ENCODE results near the gene BTBD16.

Gene BTBD16

DNA sequence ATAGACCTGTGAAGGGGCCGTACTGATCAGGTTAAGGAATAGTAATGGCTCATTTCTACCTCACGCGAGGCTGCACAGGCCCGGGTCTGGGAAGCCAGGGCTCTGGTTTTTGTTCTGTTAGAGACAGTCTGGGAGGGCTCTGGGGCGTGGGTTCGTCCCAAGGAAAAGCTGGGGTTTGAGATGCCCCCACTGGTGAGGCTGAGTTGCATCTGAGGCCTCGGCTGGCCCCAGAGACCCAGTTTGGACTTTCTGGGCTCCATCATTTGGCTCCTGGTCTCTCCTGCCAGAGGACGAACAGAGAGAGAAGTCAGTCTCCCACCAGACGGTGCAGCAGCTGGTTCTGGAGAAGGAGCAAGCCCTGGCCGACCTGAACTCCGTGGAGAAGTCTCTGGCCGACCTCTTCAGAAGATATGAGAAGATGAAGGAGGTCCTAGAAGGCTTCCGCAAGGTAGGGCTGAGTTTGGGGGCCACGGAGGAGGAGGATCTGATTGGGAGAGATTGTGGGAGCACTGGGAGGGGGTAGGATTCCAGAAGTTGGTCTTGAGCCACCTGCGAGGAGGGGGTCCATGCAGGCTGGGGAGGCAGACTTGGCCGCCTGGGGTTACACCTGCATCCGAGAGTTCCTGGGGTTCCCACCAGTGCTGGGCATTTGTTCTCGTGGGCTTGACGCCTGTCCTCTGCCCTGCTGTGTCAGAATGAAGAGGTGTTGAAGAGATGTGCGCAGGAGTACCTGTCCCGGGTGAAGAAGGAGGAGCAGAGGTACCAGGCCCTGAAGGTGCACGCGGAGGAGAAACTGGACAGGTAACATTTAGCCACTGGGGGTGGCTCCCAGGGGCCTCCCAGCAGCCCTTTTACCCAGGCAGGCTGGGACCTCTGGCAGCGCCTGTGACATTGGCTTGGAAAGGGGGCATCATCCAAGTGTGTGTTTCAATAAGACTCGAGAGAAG lies 22.5 kb upstream of the BTBD16 start:
- no peak for DNase-seq

DNA sequence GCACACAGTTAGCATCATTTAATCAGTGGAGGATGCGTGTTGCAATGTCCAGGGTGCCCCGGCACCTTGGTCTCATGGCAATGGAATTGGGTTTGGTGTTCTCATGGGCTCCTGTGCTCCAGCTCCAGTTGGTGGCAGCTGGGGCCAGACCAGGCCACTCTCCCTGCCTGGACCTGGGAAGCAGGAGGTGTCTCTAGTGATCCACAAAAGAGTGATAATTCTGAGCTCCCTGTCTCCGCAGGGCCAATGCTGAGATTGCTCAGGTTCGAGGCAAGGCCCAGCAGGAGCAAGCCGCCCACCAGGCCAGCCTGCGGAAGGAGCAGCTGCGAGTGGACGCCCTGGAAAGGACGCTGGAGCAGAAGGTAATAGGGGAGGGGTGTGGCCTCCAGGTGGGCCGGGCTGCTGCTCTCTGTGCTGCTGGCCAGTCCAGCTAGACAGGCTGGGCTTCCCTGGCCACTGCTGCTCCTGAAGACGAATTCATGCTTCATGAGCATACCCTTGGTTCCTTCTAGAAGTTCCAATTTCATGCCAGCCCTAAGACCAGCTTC lies 21.7 kb upstream of the BTBD16 start:
- no peak for DNase-seq

DNA sequence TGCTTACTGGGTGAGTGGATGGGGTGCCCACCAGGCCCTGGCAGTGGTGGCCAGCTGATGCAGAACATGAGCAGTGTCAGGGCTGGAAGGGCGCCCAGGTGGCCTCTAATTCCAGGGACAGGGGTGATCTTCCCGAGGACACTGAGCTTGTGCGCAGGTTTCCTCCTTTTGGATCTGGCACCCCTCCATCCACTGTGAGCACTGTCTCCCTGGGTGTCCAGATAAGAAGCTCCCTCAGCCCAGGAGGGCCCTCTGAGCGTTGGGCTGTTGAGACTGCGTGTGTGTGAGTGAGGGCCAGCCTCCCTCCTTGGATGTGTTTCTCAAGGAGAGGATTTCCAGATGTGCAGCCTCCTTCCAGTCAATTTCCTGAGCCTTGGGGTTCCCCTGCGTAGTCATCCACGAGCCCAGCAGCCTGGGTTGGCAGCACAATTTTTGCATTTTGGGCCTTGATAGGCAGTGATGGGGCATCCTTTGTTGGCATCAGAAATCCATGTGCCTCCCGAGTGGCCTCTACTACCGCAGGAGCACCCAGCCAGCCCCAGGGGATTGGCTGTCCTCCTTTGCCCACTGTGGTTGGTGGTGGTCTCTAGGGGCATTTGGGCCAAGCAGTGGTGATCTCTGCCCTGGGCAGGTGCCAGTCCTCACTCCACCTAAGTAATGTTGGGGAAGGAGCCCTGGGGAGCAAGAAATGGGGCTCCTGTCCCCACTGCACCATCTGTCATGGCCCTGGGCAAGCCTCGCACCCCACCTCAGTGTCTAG lies 20.9 kb upstream of the BTBD16 start:
- no peak for DNase-seq

DNA sequence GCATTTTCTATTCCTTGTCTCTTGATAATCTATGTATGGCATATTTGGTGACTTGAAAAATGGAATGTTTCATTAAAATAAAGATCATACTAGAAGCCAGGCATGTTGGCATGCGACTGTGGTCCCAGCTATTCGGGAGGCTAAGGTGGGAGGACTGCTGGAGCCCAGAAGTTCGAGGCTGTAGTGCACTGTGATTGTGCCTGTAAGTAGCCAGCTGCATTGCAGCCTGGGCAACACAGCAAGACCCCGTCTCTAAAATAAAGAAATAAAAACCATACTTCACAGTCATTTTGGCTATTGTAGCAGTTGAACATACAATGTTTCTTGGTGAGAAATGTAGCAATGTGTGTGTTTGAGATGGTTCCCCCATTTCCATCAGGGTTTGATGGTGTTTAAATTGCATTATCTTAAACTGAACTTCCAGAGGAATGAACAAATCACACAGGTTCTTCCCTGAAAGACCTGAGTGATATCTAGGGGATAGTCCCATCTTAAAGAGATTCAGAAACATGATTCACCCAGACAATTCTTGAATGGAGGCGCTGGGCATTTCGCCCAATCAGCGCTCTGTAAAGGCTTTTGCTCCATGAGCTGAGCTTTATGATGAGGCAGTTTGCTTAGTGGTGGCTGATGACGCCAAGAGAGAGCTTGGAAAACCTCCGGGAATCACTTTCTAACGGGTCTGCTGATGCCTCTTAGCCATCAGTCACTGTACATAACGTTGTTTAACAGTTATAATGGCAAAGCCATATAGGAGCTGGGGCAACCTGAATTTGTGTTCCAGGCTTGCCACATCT lies 19.4 kb upstream of the BTBD16 start:
- no peak for DNase-seq

DNA sequence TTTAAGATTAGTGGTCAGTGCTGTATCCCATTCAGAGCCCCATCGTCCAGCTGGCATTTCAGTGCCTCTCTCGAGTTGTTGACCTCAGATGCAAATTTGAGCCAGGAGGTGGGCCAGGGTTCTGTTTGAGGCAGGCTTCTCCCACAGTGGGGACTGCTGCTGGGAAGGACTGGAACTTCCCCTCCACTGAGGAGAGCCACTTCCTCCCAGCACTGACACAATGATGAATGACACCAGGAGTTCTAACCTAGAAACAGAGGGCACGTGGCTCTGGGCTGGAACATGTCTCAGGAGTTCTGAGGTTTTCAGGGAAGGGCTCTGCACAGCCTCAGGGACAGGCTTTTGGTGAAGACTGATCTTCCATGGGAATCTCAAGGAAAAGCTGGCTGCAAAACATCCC lies 18.3 kb upstream of the BTBD16 start:
- no peak for DNase-seq

DNA sequence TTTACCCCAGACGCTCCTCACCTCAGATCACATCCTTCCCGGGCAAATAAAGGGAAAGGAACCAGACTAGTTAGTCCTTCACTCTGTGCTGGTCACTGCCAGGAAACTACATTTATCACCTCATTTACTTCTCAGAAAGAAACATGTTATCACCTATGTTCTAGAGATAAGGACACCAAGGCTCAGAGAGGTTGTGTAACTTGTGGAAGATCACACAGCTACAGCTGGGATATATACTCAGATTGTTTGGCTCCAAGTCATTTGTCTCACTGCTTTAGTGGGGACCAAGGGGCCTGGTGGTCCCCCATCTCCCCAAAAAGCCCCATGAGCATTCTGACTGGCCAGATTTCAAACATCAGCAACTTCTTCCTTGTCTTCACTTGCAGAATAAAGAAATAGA lies 17.5 kb upstream of the BTBD16 start:
- no peak for DNase-seq

DNA sequence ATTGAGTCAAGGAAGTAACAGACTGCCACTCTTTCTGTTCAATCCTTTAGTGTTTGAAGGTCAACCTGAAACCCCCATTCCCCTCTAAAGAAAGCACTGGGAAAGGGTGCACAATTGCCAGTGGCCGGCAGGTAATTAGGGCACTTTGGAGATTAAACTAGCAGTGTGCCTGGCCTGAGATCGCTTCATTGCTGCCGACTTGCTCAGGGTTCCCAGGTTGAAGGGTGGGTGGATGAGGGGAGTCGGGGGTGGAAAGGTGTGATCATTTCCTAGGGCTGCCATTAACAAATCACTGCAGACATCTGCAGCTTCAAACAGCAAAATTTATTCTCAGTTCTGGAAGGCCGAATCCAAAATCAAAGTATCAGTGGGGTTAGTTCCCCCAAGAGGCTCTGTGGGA lies 16.3 kb upstream of the BTBD16 start:
- no peak for DNase-seq

DNA sequence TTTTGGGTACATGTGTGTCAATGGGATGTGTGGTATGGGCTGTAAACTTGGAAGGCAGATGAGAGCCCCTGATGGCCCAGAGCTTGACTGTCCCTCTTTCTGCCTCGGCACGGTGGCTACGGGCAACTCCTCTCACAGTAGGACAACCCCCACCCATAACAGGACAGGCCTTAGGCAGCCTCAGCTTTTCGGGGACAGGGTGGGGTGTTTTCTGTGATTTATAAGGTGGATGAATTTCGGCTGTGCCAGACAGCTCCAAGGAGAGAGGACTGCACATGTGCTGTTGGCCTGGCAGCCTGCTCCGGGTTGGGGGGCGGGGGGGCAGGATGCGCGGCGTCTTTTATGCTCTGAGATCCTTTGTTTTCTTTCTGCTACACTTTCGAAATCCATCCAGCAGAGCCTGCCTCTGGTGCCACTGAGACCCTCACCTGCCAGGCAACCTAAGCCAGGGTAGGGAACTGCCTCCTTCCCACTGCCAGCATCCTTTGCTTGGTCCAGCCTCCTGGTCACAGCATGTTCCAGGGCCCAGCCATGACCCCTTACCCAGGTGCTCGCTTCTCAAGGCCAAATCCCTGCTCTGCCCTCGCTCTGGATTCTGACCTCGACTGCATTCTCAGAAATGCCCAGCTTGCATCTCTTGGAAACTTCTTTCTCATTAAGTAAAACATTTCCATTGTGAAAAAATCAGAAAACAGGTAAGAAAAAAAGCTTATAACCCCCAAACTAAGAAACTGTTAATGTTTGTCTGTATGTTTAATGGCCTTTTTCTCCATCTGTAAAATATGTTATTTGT lies 15.4 kb upstream of the BTBD16 start:
- no peak for DNase-seq

DNA sequence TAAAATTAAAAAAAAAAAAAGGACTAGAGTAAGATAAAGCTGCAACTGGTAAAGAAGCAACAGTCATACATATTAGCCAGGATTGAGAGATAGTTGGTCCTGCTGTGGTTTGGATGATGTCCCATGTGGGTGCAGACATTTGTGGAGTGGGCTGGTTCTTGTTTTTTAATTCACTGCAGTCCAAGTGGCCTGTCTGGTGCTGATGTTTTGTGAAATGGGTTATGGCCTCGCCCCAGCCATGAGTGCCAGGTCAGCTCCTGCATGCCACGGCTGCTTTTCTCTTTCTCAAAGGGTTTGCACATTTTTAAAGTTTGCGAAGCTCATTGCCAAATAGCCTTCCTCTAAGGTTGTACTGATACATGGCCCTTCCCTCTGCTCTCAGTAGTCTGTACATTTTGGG lies 14.1 kb upstream of the BTBD16 start:
- DNase-seq, result no peak

DNA sequence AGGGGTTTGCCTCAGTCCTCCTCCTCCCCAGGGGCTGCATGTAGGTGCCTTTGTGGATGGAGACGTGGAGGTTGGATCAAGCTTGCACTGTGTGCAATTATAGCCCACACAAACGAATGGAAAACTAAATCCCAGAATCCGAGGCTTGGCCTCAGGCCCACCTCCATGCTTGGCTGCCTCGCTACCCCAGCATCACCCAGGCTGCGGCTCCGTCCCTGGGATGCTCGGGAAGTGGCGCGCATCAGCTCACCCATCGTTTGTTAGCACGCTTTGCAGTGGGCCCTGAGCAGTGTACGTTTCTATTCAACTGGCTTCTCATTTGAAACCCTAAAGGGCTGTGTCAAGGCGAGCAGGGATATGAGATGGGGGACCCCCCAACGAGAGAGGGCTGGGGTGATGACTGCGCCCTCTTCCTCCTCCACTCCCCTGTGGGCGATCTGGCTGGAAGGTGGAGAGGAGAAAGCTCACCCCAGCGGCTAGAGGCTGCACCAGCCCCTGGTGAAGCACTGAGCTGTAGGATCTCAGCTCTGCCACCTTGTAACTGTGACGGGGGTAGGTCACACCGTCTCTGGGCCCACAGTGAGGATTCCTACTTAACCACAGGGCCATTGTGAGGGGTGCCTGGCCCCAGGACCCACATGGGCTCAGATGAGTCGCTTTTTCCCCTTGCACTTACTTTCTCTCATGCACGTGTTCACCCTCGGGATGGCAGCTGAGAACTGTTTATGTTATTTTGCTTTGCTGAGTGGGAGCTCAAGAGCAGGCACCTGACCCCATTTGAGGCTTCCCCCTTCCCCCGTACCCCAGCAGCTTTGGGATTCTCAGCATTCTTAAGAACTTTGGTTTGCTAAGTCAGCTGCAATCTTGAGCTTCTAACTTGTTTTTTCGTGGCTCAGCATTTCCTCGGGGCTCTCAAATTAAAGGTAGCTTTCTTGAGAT lies 12.7 kb upstream of the BTBD16 start:
- DNase-seq, result no peak

DNA sequence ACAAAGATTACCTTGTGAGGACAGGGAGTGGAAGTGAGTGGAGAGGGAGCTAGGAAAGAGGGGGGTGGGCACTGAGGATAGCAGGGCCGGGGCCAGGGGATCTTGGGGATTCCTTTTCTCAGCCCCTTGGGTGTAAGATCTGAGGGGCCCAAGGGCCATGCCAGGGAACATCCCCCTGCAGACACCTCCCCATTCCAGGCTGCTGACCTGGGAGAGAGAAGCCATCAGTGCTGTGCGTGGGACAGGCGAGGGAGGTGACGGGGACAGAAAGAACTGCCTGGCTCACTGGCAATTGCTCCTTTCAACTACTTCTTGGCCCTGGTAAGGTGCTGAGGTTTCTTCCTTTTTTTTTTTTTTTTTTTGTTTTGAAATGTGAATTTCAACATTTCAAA lies 12.0 kb upstream of the BTBD16 start:
- DNase-seq, result no peak

DNA sequence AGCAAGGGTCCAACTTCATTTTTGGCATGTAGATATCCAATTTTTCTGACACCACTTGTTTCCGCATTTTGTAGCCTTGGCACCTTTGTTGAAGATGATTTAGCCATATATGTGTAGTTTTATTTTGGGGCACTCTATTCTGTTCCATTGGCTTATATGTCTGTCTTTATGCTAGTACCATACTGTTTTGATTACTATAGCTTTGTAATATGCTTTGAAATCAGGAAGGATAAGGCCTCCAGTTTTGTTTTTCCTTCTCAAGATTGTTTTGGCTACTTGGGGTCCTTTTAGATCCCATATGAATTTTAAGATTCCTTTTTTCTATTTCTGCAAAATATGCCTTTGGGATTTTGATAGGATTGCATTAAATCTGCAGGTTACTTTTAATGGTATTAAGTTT lies 9.5 kb upstream of the BTBD16 start:
- no peak for DNase-seq

DNA sequence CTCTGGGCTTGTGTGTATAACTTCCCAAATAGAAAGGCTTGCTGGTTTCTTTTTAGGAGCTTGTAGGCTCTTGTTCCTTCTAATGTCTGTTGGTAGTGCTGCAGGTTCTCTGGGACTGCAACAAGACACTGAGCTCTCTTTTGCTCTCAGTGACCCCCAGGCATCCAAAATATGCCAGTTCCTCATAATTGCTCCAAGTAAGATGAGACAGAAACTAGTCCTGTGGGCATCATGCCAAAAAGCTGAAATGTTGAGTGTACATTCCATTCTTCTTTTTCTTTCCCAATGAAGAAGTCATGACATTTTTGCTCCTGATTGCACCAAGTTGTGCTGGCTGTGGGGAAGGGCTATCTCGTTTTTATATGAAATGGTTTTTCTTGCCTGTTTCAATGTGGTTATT lies 7.1 kb upstream of the BTBD16 start:
- no peak for DNase-seq

DNA sequence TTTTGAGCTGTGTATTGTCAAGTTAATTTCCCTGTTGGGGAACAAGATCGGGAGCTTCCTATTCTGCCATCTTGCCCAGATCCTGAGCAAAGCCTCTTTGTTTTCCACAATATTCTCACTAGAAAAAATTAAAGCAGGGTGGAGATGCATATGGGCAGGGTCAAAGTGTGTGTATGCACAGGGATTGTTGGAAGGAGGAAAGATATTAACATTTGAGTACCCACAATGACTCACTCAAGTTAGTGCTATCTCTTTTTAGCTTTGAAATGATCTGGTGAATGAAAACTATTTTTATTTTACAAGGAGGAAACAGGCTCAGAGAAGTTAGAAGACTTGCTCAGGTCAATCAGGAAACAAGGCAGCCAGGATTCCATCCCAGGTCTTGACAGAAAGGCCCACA lies 6.7 kb upstream of the BTBD16 start:
- no peak for DNase-seq

DNA sequence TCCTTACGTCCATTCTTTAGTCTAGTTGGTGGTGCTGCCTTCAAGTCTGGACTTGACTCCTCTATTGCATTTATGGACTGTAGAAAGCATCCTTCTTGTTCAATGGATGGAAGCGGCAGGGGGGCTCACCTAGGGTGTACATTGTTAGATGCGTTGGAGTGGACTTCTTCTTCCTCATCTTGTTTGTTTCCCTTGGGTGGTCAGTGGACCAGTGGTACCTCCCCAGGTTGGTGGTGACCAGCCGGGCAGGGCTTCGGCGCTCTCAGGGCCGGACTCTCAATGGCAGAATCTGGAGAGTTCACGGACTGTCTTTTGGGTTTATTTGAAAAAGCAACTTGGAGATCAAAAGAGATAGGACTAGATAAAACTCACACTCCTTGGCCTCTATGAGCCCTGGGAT lies 6.2 kb upstream of the BTBD16 start:
- DNase-seq, result no peak

DNA sequence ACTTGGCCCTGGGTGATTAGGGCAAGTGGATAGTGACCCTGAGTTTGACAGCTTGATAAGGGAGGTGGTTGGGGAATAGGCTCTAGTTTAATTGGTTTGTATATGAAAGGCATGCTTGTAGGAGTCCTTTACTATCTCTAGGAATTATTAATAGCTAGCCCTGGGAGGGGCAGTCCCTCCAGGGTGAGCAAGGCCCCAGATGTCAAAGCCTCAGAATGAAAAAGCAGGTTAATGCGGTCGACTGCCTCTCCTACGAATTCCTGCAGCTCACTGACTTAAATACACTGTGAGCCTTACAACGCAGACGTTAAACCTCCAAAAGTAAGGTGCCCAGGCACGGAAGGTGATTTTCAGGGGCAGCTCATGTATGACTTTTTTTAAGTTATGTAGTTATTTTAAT lies 5.2 kb upstream of the BTBD16 start:
- no peak for DNase-seq

DNA sequence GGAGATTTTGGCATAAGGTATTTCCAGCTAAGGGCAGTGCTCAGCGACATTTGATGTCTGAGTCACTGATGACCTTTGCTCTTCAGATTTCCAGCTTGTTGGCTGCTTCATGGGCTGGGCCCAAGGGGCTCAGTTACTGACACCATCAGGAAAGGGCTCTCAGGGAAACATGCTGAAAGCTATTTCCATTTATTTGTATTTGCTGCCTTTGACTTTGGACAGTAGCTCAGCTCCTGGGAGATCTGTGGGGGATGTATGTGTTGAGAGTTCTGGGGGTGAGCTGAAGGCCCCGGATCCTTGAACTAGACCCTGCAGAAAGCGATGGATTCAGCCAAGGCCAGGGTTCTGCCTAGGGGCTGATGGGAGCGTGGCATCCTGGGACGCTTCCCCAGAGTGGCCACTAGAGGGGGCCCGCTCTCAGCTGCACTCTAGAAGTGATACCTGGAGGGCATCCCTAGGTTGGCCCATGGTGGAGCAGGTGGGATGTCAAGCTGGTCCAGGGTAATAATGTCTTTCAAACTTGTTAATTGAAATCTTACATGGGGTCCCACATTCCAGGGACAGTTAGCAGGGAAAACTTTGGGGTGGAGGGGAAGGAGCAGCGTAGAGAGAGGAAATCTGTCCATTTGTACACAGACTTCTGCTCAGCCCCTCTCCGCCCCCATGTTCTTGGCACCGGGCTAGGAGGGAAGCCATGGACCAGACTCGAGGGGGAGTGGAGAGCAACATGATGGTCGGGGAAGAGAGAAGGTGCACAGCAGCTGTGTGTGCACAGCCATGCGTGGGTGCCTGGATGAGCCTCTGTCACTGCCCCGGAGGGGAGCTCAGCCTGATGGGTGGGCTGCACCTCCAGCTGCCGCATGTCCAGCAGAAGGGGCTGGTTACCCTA lies 3.0 kb upstream of the BTBD16 start:
- DNase-seq, result no peak

DNA sequence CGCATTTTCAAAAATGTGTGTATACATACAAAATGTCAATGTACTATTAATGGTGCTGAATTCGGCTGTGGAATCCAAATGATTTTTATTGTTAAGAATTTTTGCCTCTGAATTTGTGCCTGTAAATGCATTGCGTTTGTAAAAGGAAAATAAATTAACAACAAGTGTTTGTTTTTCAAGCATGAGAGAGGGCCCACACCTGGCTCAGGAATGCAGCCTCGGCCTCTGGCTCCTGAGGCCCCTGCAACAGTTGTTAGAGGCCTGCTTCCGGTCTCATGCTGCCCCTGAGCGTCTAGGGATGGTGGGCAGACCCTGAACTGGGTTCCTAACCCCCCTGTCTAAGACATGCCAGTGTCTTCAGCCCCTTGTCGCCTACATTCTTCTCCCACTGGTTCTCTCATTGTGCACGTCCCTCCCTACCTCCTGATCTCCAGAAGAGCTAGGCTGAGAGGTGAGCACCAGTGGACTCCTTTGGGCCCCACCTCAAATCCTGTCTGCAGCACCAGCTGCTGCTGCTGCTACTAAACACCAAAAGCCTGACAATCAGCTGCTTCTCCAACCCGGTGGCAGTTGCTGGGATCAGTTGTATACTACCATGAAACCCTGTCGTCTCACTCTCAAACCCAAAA lies 1.9 kb upstream of the BTBD16 start:
- no peak for DNase-seq

DNA sequence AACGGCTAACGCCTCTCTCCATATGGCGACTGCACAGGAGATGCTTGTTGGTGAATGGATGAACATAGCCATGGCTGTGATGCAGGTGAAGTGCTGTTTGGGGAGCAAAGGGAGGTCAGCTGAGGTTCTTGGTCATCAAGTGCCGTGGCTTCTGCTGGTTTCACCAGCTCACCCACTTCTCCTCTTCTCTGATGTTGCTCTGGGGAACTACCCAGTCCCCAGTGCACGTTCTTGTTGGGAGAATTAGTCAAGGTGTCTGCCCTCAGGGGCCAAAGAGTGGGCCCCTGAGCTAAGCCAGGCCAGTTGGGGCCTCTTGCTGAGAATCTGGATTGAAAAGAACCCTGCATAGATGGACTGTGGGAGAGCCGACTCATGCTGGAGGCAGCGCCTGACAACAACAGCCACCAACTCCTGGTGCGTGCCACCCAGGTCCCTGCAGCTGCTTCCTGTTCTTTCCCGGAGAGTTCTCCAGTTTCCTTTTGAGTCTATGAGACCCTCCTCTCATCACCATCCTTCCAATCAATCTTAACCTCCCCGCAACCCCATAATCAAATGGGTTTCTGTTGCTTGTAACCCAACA lies 3.0 kb downstream of the BTBD16 start:
- no peak for DNase-seq
